Astrocyte (in vitro differentiated cells and primary cell): ENCODE data around the gene BICC1. TPM values are rescaled to one million over a fixed set of nuclear protein-coding genes. Genes with fewer than 3 reads are reported as not detected.
A peak's percentile ranks its signal among the peaks of the same experiment; 100 is the strongest.

ENCODE experiments used
- DNase-seq: peaks from one replicate; pipeline ENCODE4 v3.0.0-alpha.2; 2010; ENCODE audit warnings: low read depth
- FAIRE-seq: peaks from 2 replicates; lab custom pipeline; 2011; peaks lifted over from hg19 to GRCh38; lab: Jason Lieb, UNC
- H2AFZ ChIP-seq: 2 replicates; pipeline ENCODE4 v1.6.0; 2012; ENCODE audit warnings: low read depth, low read length, inconsistent platforms
- H3K27ac ChIP-seq: 2 replicates; pipeline ENCODE4 v1.5.1; 2011; ENCODE audit warnings: low read depth, low read length, inconsistent platforms
- H3K27me3 ChIP-seq: 2 replicates; pipeline ENCODE4 v1.6.0; 2011; ENCODE audit warnings: low read length, inconsistent platforms; ENCODE audit not compliant: insufficient read depth
- H3K36me3 ChIP-seq: 2 replicates; pipeline ENCODE4 v1.5.1; 2011; ENCODE audit warnings: low read length, inconsistent platforms; ENCODE audit not compliant: insufficient read depth
- H3K4me1 ChIP-seq: 2 replicates; pipeline ENCODE4 v1.5.1; 2011; ENCODE audit warnings: low read length, inconsistent platforms; ENCODE audit not compliant: insufficient read depth
- H3K4me2 ChIP-seq: 2 replicates; pipeline ENCODE4 v1.6.0; 2012; ENCODE audit warnings: low read length, inconsistent platforms
- H3K4me3 ChIP-seq: 2 replicates; pipeline ENCODE4 v1.5.1; 2011; ENCODE audit warnings: low read depth, mild to moderate bottlenecking, low read length, inconsistent platforms; ENCODE audit not compliant: insufficient read depth
- H3K79me2 ChIP-seq: 2 replicates; pipeline ENCODE4 v1.6.0; 2012; ENCODE audit warnings: mild to moderate bottlenecking, low read length, inconsistent platforms; ENCODE audit not compliant: insufficient read depth
- H3K9ac ChIP-seq: 2 replicates; pipeline ENCODE4 v1.6.0; 2012; ENCODE audit warnings: mild to moderate bottlenecking, low read length, inconsistent platforms
- H3K9me3 ChIP-seq: 2 replicates; pipeline ENCODE4 v1.5.1; 2012; ENCODE audit warnings: low read depth, mild to moderate bottlenecking, low read length, inconsistent platforms; ENCODE audit not compliant: insufficient read depth
- H4K20me1 ChIP-seq: 2 replicates; pipeline ENCODE4 v1.6.0; 2012; ENCODE audit warnings: low read length, inconsistent platforms; ENCODE audit not compliant: insufficient read depth
- H3K27ac Mint-ChIP-seq: one replicate; pipeline ENCODE4 v1.8.0; 2021; ENCODE audit warnings: mild to moderate bottlenecking, mixed read lengths; ENCODE audit not compliant: unreplicated experiment
- H3K27me3 Mint-ChIP-seq: one replicate; pipeline ENCODE4 v1.8.0; 2021; ENCODE audit warnings: low read depth, mixed read lengths; ENCODE audit not compliant: unreplicated experiment
- H3K36me3 Mint-ChIP-seq: one replicate; pipeline ENCODE4 v1.8.0; 2021; ENCODE audit warnings: low read depth, mixed read lengths; ENCODE audit not compliant: unreplicated experiment
- H3K4me1 Mint-ChIP-seq: one replicate; pipeline ENCODE4 v1.8.0; 2021; ENCODE audit warnings: low read depth, mixed read lengths; ENCODE audit not compliant: unreplicated experiment
- H3K4me3 Mint-ChIP-seq: one replicate; pipeline ENCODE4 v1.8.0; 2021; ENCODE audit warnings: mild to moderate bottlenecking, moderate library complexity, mixed read lengths; ENCODE audit not compliant: unreplicated experiment
- H3K9me3 Mint-ChIP-seq: one replicate; pipeline ENCODE4 v1.8.0; 2021; ENCODE audit warnings: mild to moderate bottlenecking, mixed read lengths; ENCODE audit not compliant: unreplicated experiment
- CTCF ChIP-seq: IDR thresholded peaks from 2 replicates; pipeline ENCODE4 v1.5.1; 2011; ENCODE audit warnings: low read depth, mild to moderate bottlenecking, inconsistent platforms, low read length, moderate library complexity; ENCODE audit not compliant: insufficient read depth
- EZH2 ChIP-seq: IDR thresholded peaks from 2 replicates; pipeline ENCODE4 v1.6.1; 2012; ENCODE audit warnings: mild to moderate bottlenecking, low read length, inconsistent platforms; ENCODE audit not compliant: insufficient read depth
- total RNA-seq: library from RNA; stranded (reverse); gene quantifications from 2 replicates; pipeline ENCODE4 v1.2.1, GENCODE V29; 2021

The BICC1 gene
- total RNA-seq, 1 donor from 2014 or later: 23.0 TPM

- Histone ChIP-seq H3K27me3 (no peaks in the 10 kb centered on the region), H2AFZ (no peak overlapping the region), H4K20me1 (peaks cover 17% of the 10 kb centered on the region), H3K9me3 (no peaks in the 10 kb centered on the region), H3K4me2 (no peak overlapping the region), H3K4me3 (no peak overlapping the region), H3K4me1 (no peaks in the 10 kb centered on the region), H3K36me3 (no peaks in the 10 kb centered on the region), H3K79me2 (peaks cover 3% of the 10 kb centered on the region), H3K9ac (no peak overlapping the region), H3K27ac (no peak overlapping the region)
- TF ChIP-seq CTCF: peak; percentile 11
- no peak for TF ChIP-seq EZH2
- Mint-ChIP-seq H3K27me3 (no peaks in the 10 kb centered on the region), H3K4me3 (no peak overlapping the region), H3K9me3 (no peaks in the 10 kb centered on the region), H3K36me3 (peaks cover 1% of the 10 kb centered on the region), H3K4me1 (peaks cover 3% of the 10 kb centered on the region), H3K27ac (no peak overlapping the region)
- no peak for FAIRE-seq
- no peak for DNase-seq
These were observed 200.3 kb downstream of the BICC1 start for GRCh38 chr10:58712982-58713381.

- Histone ChIP-seq H2AFZ (no peak overlapping the region), H3K27me3 (no peaks in the 10 kb centered on the region), H3K79me2 (peaks cover 7% of the 10 kb centered on the region), H3K27ac (no peak overlapping the region), H3K4me1 (no peaks in the 10 kb centered on the region), H3K36me3 (no peaks in the 10 kb centered on the region), H3K9ac (no peak overlapping the region), H3K4me2 (no peak overlapping the region), H4K20me1 (peaks cover 20% of the 10 kb centered on the region), H3K9me3 (no peaks in the 10 kb centered on the region), H3K4me3 (no peak overlapping the region)
- no peaks in the 10 kb centered on the region for H3K27me3 Mint-ChIP-seq
- peak; percentile 38 for DNase-seq
- peaks cover 3% of the 10 kb centered on the region for H3K4me1 Mint-ChIP-seq
- H3K4me3 Mint-ChIP-seq: no peak overlapping the region
- peaks cover under 1% of the 10 kb centered on the region for H3K36me3 Mint-ChIP-seq
- FAIRE-seq: peak; percentile 60
- H3K9me3 Mint-ChIP-seq: no peaks in the 10 kb centered on the region
- no peak overlapping the region for H3K27ac Mint-ChIP-seq
- TF ChIP-seq CTCF: no peak
These were observed 201.7 kb downstream of the BICC1 start for GRCh38 chr10:58714409-58714808.

GRCh38 chr10:58715061-58715460, 202.4 kb downstream of the BICC1 start:
- H3K36me3 Mint-ChIP-seq: peaks cover 1% of the 10 kb centered on the region
- H3K9me3 ChIP-seq: no peaks in the 10 kb centered on the region
- H3K9ac ChIP-seq: no peak overlapping the region
- FAIRE-seq (no peak), DNase-seq (peak; percentile 80)
- no peaks in the 10 kb centered on the region for H3K4me1 ChIP-seq
- H3K4me3 ChIP-seq: no peak overlapping the region
- H3K79me2 ChIP-seq: peaks cover 9% of the 10 kb centered on the region
- H2AFZ ChIP-seq: no peak overlapping the region
- H3K27me3 ChIP-seq: no peaks in the 10 kb centered on the region
- no peak overlapping the region for H3K4me2 ChIP-seq
- no peaks in the 10 kb centered on the region for H3K9me3 Mint-ChIP-seq
- H3K27ac ChIP-seq: no peak overlapping the region
- no peaks in the 10 kb centered on the region for H3K27me3 Mint-ChIP-seq
- H3K4me1 Mint-ChIP-seq: peaks cover 3% of the 10 kb centered on the region
- H3K36me3 ChIP-seq: no peaks in the 10 kb centered on the region
- H3K4me3 Mint-ChIP-seq: no peak overlapping the region
- no peak overlapping the region for H3K27ac Mint-ChIP-seq
- TF ChIP-seq EZH2 (no peak), CTCF (no peak)
- H4K20me1 ChIP-seq: peaks cover 22% of the 10 kb centered on the region
